ENCODE results near the gene TNS2. TPM values are rescaled to one million over a fixed set of nuclear protein-coding genes. Genes with fewer than 3 reads are reported as not detected.

Gene TNS2
- total and polyA plus RNA-seq, 10 of the 15 experiments (the other 5 are each of a cell fraction or from before 2014, with no cell fraction given), result 0.03 to 0.72 (median 0.16) TPM; not detected in 4

- no peaks in the 10 kb centered on the region for H3K9me3 ChIP-seq (replicated peaks; ENCODE audit: control insufficient read depth, insufficient read depth, low read length)
- H2AFZ ChIP-seq (ENCODE audit: control insufficient read depth, low read depth, low read length), result no peak overlapping the region
- H3K9ac ChIP-seq (ENCODE audit: control insufficient read depth, insufficient read depth, low read length), result no peak overlapping the region
- ATAC-seq (no peak; the same call in 2 of the 3 replicates), DNase-seq (ENCODE audit: low read depth, low spot score) (no peak), FAIRE-seq (no peak)
- ChIA-PET SMC1A (ENCODE audit: uncharacterized antibody, unreplicated experiment) (no interaction called here), RAD21 (ENCODE audit: unreplicated experiment) (no interaction called here), POLR2A (no interaction called here), CTCF (interaction anchor here (1.0 to 2.0 kb wide), 2 partner anchors 8 to 39 kb away, joined by 3 to 6 read pairs; no protein-coding TSS in a partner anchor)
- H3K79me2 ChIP-seq (ENCODE audit: control insufficient read depth, insufficient read depth, low read length), result no peaks in the 10 kb centered on the region
- no TSS peak for BruUV-seq (replicated peaks)
- in situ Hi-C loops (cut with MboI), result no loop called here
- no peak overlapping the region for H3K4me3 ChIP-seq
- intact Hi-C loops (cut with micrococcal nuclease; ENCODE audit: unreplicated experiment), result no loop called here
- H3K4me1 ChIP-seq (ENCODE audit: control insufficient read depth, insufficient read depth, low read length), result no peaks in the 10 kb centered on the region
- TF ChIP-seq RB1 (IDR thresholded peaks at IDR 0.05; ENCODE audit: borderline replicate concordance), result no peak
- TF ChIP-seq POLR2A (IDR thresholded peaks at IDR 0.05; ENCODE audit: low read depth, low read length), result peak; percentile 23; the same call in 1 of the 2 replicates
- H3K36me3 ChIP-seq (ENCODE audit: control insufficient read depth in 2 of 2, insufficient read depth in 2 of 2, low read length in 1 of 2), result no peaks in the 10 kb centered on the region; a peak in 1 of 4 replicates
- no peaks in the 10 kb centered on the region for H4K20me1 ChIP-seq (ENCODE audit: control insufficient read depth, insufficient read depth)
- 57% methylated on average over 24 of the region's 24 CpGs for WGBS (ENCODE audit: insufficient coverage, insufficient replicate concordance, low lambda C conversion rate, missing lambda C conversion rate)
- H3K4me2 ChIP-seq (ENCODE audit: control insufficient read depth, insufficient read depth), result no peak overlapping the region
- H3K27ac ChIP-seq (ENCODE audit: control insufficient read depth, insufficient read depth), result no peak overlapping the region
- no peaks in the 10 kb centered on the region for H3K27me3 ChIP-seq (replicated peaks in 1 of 2; ENCODE audit: control insufficient read depth in 2 of 2, insufficient read depth in 2 of 2, low read length in 1 of 2)
Observed at GRCh38 chr12:53059434-53060063, 9.7 kb downstream of the TNS2 start.

GRCh38 chr12:53060064-53060720 lies 10.3 kb downstream of the TNS2 start:
- no peaks in the 10 kb centered on the region for H3K79me2 ChIP-seq (ENCODE audit: control insufficient read depth, insufficient read depth, low read length)
- no peak overlapping the region for H2AFZ ChIP-seq (ENCODE audit: control insufficient read depth, low read depth, low read length)
- BruUV-seq (replicated peaks), result no TSS peak
- H3K9me3 ChIP-seq (replicated peaks; ENCODE audit: control insufficient read depth, insufficient read depth, low read length), result no peaks in the 10 kb centered on the region
- intact Hi-C loops (cut with micrococcal nuclease; ENCODE audit: unreplicated experiment), result no loop called here
- no peak overlapping the region for H3K27ac ChIP-seq (ENCODE audit: control insufficient read depth, insufficient read depth)
- WGBS (ENCODE audit: insufficient coverage, insufficient replicate concordance, low lambda C conversion rate, missing lambda C conversion rate), result 26% methylated on average over 15 of the region's 17 CpGs
- ChIA-PET CTCF (interaction anchor here (1.0 to 2.0 kb wide), 3 partner anchors 9 to 42 kb away, joined by 3 to 7 read pairs (median 6); partner anchors contain the start of gene SOAT2), SMC1A (ENCODE audit: uncharacterized antibody, unreplicated experiment) (no interaction called here), POLR2A (no interaction called here), RAD21 (ENCODE audit: unreplicated experiment) (no interaction called here)
- no peaks in the 10 kb centered on the region for H4K20me1 ChIP-seq (ENCODE audit: control insufficient read depth, insufficient read depth)
- no peaks in the 10 kb centered on the region for H3K4me1 ChIP-seq (ENCODE audit: control insufficient read depth, insufficient read depth, low read length)
- H3K4me3 ChIP-seq, result no peak overlapping the region
- no peak; the same call in 2 of the 3 replicates for ATAC-seq
- H3K4me2 ChIP-seq (ENCODE audit: control insufficient read depth, insufficient read depth), result no peak overlapping the region
- H3K27me3 ChIP-seq (replicated peaks in 1 of 2; ENCODE audit: control insufficient read depth in 2 of 2, insufficient read depth in 2 of 2, low read length in 1 of 2), result no peaks in the 10 kb centered on the region
- H3K9ac ChIP-seq (ENCODE audit: control insufficient read depth, insufficient read depth, low read length), result no peak overlapping the region
- no peak for FAIRE-seq
- peaks cover under 1 to 2% of the 10 kb centered on the region in 2 experiments; a peak in 2 of 4 replicates for H3K36me3 ChIP-seq (ENCODE audit: control insufficient read depth in 2 of 2, insufficient read depth in 2 of 2, low read length in 1 of 2)
- in situ Hi-C loops (cut with MboI), result no loop called here
- DNase-seq (ENCODE audit: low read depth, low spot score), result no peak
- TF ChIP-seq E4F1 (IDR thresholded peaks at IDR 0.05; ENCODE audit: borderline replicate concordance, partially characterized antibody) (no peak), HCFC1 (IDR thresholded peaks at IDR 0.05; ENCODE audit: low read length) (no peak), NFIC (IDR thresholded peaks at IDR 0.05; ENCODE audit: low read depth, low read length) (no peak), TBL1XR1 (IDR thresholded peaks at IDR 0.05; ENCODE audit: low read depth, low read length) (no peak), IKZF1 (conservative IDR thresholded peaks at IDR 0.05) (no peak), CHD2 (IDR thresholded peaks at IDR 0.05; ENCODE audit: borderline replicate concordance, low read depth, low read length) (no peak), BMI1 (IDR thresholded peaks at IDR 0.05; ENCODE audit: borderline replicate concordance) (no peak), WRNIP1 (IDR thresholded peaks at IDR 0.05; ENCODE audit: borderline replicate concordance, low read depth, low read length) (no peak), TCF3 (IDR thresholded peaks at IDR 0.05; ENCODE audit: borderline replicate concordance, insufficient read depth, low read depth, low read length) (no peak)

Measured in GM12878 (cell line).